H9 (cell line): ENCODE results near the gene IL20RB. TPM values are rescaled to one million over a fixed set of nuclear protein-coding genes. Genes with fewer than 3 reads are reported as not detected.

Source experiments
- DNase-seq: peaks from one replicate; pipeline ENCODE4 v3.0.0-alpha.2; 2017
- H2AFZ ChIP-seq: one replicate; pipeline ENCODE4 v1.6.1; 2013; ENCODE audit warnings: mild to moderate bottlenecking, low read length, control low read depth, moderate library complexity
- H2AK5ac ChIP-seq: 2 replicates; pipeline ENCODE4 v1.6.1; 2013; ENCODE audit warnings: low read length, control low read depth, mixed read lengths; ENCODE audit not compliant: insufficient read length
- H2BK120ac ChIP-seq: one replicate; pipeline ENCODE4 v1.6.1; 2013; ENCODE audit warnings: low read depth, mild to moderate bottlenecking, low read length, control low read depth, inconsistent platforms; ENCODE audit not compliant: poor library complexity, severe bottlenecking
- H2BK12ac ChIP-seq: 2 replicates; pipeline ENCODE4 v1.6.1; 2013; ENCODE audit warnings: low read length, control low read depth, mixed read lengths, low read depth; ENCODE audit not compliant: insufficient read length
- H2BK15ac ChIP-seq: 2 replicates; pipeline ENCODE4 v1.6.1; 2013; ENCODE audit warnings: low read depth, low read length, control low read depth
- H2BK20ac ChIP-seq: one replicate; pipeline ENCODE4 v1.6.1; 2013; ENCODE audit warnings: low read depth, mild to moderate bottlenecking, low read length, control low read depth, inconsistent platforms; ENCODE audit not compliant: poor library complexity, severe bottlenecking
- H2BK5ac ChIP-seq: 2 replicates; pipeline ENCODE4 v1.6.1; 2013; ENCODE audit warnings: low read length, control low read depth, mixed read lengths; ENCODE audit not compliant: insufficient read length
- H3K14ac ChIP-seq: 2 replicates; pipeline ENCODE4 v1.6.1; 2013; ENCODE audit warnings: low read length, control low read depth; ENCODE audit not compliant: insufficient read depth
- H3K18ac ChIP-seq: 2 replicates; pipeline ENCODE4 v1.6.1; 2013; ENCODE audit warnings: low read depth, mild to moderate bottlenecking, mixed read lengths, low read length, control low read depth; ENCODE audit not compliant: insufficient read length
- H3K23ac ChIP-seq: 2 replicates; pipeline ENCODE4 v1.6.1; 2013; ENCODE audit warnings: low read length, control low read depth, mixed read lengths, low read depth; ENCODE audit not compliant: insufficient read length
- H3K23me2 ChIP-seq: 2 replicates; pipeline ENCODE4 v1.6.1; 2013; ENCODE audit warnings: low read depth, mild to moderate bottlenecking, mixed read lengths, low read length, control low read depth; ENCODE audit not compliant: insufficient read length, poor library complexity, severe bottlenecking
- H3K27ac ChIP-seq: 2 replicates; pipeline ENCODE4 v1.5.1; 2013; ENCODE audit warnings: low read length, control low read depth, mixed read lengths, low read depth; ENCODE audit not compliant: insufficient read length
- H3K27me3 ChIP-seq: 2 replicates; pipeline ENCODE4 v1.6.1; 2013; ENCODE audit warnings: low read length, control low read depth, inconsistent platforms; ENCODE audit not compliant: insufficient read depth
- H3K4ac ChIP-seq: 2 replicates; pipeline ENCODE4 v1.6.1; 2013; ENCODE audit warnings: low read depth, mild to moderate bottlenecking, control low read depth, inconsistent platforms, low read length, moderate library complexity
- H3K4me1 ChIP-seq: 2 replicates; pipeline ENCODE4 v1.6.1; 2013; ENCODE audit warnings: low read length, control low read depth, inconsistent platforms; ENCODE audit not compliant: insufficient read depth
- H3K4me2 ChIP-seq: 2 replicates; pipeline ENCODE4 v1.6.1; 2013; ENCODE audit warnings: low read length, control low read depth, mixed read lengths; ENCODE audit not compliant: insufficient read length, insufficient read depth
- H3K56ac ChIP-seq: 2 replicates; pipeline ENCODE4 v1.6.1; 2013; ENCODE audit warnings: low read depth, mild to moderate bottlenecking, mixed read lengths, low read length, control low read depth; ENCODE audit not compliant: insufficient read length
- H3K79me1 ChIP-seq: 2 replicates; pipeline ENCODE4 v1.6.1; 2013; ENCODE audit warnings: low read depth, mild to moderate bottlenecking, moderate library complexity, low read length, control low read depth, inconsistent platforms; ENCODE audit not compliant: insufficient read depth, poor library complexity, severe bottlenecking
- H3K79me2 ChIP-seq: 2 replicates; pipeline ENCODE4 v1.6.1; 2013; ENCODE audit warnings: low read length, control low read depth, inconsistent platforms; ENCODE audit not compliant: insufficient read depth
- H3K9ac ChIP-seq: 2 replicates; pipeline ENCODE4 v1.6.1; 2013; ENCODE audit warnings: low read length, control low read depth, mixed read lengths; ENCODE audit not compliant: insufficient read length; ENCODE audit errors: extremely low read depth
- H3K9me3 ChIP-seq: one replicate; pipeline ENCODE4 v1.6.1; 2013; ENCODE audit warnings: low read depth, low read length, inconsistent platforms; ENCODE audit not compliant: control insufficient read depth
- H3T11ph ChIP-seq: one replicate; pipeline ENCODE4 v1.6.1; 2013; ENCODE audit warnings: mild to moderate bottlenecking, low read length, control low read depth, inconsistent platforms
- H4K20me1 ChIP-seq: one replicate; pipeline ENCODE4 v1.6.1; 2013; ENCODE audit not compliant: control insufficient read depth, insufficient read length, insufficient read depth
- H4K5ac ChIP-seq: 2 replicates; pipeline ENCODE4 v1.6.1; 2013; ENCODE audit warnings: low read depth, mild to moderate bottlenecking, mixed read lengths, low read length, control low read depth; ENCODE audit not compliant: insufficient read length
- H4K8ac ChIP-seq: replicated peaks from 2 replicates; pipeline ENCODE4 v1.6.1; 2013; ENCODE audit warnings: low read length, control low read depth, mixed read lengths, low read depth; ENCODE audit not compliant: insufficient read length
- H4K91ac ChIP-seq: 2 replicates; pipeline ENCODE4 v1.6.1; 2013; ENCODE audit warnings: low read depth, mild to moderate bottlenecking, moderate library complexity, mixed read lengths, low read length, control low read depth; ENCODE audit not compliant: insufficient read length
- H3K27ac Mint-ChIP-seq, 3 experiments: 2 replicates in 2 of 3; 3 replicates in 1 of 3; pipeline ENCODE4 v1.8.0; 2020 to 2021; ENCODE audit warnings: mixed read lengths in 3 of 3, mild to moderate bottlenecking in 1 of 3, moderate library complexity in 1 of 3
- H3K27me3 Mint-ChIP-seq: 2 replicates; pipeline ENCODE4 v1.8.0; 2021; ENCODE audit warnings: low read depth, mild to moderate bottlenecking, moderate library complexity, mixed read lengths
- H3K36me3 Mint-ChIP-seq, 3 experiments: 2 replicates in 2 of 3; 3 replicates in 1 of 3; pipeline ENCODE4 v1.8.0; 2020 to 2021; ENCODE audit warnings: low read depth in 3 of 3, mixed read lengths in 3 of 3; ENCODE audit not compliant: insufficient read depth in 1 of 3
- H3K4me1 Mint-ChIP-seq, 2 experiments: 2 replicates each; pipeline ENCODE4 v1.8.0; 2020; ENCODE audit warnings: mixed read lengths in 2 of 2
- H3K4me3 Mint-ChIP-seq, 2 experiments: 2 replicates in 1 of 2; 3 replicates in 1 of 2; pipeline ENCODE4 v1.8.0; 2020 to 2021; ENCODE audit warnings: mild to moderate bottlenecking in 2 of 2, mixed read lengths in 2 of 2, moderate library complexity in 1 of 2
- H3K9me3 Mint-ChIP-seq, 2 experiments: 2 replicates in 1 of 2; 3 replicates in 1 of 2; pipeline ENCODE4 v1.8.0; 2020; ENCODE audit warnings: mild to moderate bottlenecking in 2 of 2, mixed read lengths in 2 of 2, moderate library complexity in 1 of 2
- CTCF ChIP-seq: fragments of 200-600 bp; sonication (generic); conservative IDR thresholded peaks from 3 replicates; pipeline ENCODE4 v1.8.0; 2021; ENCODE audit warnings: antibody characterized with exemption, mild to moderate bottlenecking
- WGBS: extraction: QIAGEN DNeasy Blood & Tissue Kit; methylation state at CpG from one replicate; pipeline ENCODE4 v1.1.7; 2013; ENCODE audit warnings: missing lambda C conversion rate, low lambda C conversion rate, mixed read lengths; ENCODE audit not compliant: insufficient read length; ENCODE audit errors: extremely low coverage; 5-methylcytosine and 5-hydroxymethylcytosine counted together
- total RNA-seq: library from RNA; stranded (reverse); gene quantifications from 2 replicates; pipeline ENCODE4 v1.2.1, GENCODE V29; 2021

The IL20RB gene
- total RNA-seq, 1 experiment from 2014 or later: 1.5 TPM

- Histone ChIP-seq H3K4me1 (no peaks in the 10 kb centered on the region), H2AK5ac (no peak overlapping the region), H4K91ac (no peak overlapping the region), H2BK12ac (no peak overlapping the region), H3K18ac (no peak overlapping the region), H3K23me2 (no peaks in the 10 kb centered on the region), H3K56ac (no peak overlapping the region), H2BK120ac (no peak overlapping the region), H3T11ph (no peak overlapping the region), H4K5ac (no peak overlapping the region), H3K4me2 (no peak overlapping the region), H3K79me1 (no peaks in the 10 kb centered on the region), H3K9me3 (no peaks in the 10 kb centered on the region), H3K9ac (no peak overlapping the region), H2BK5ac (no peak overlapping the region), H3K23ac (no peak overlapping the region), H3K27ac (no peak overlapping the region), H3K14ac (no peak overlapping the region), H3K79me2 (no peaks in the 10 kb centered on the region), H2AFZ (no peak overlapping the region), H4K20me1 (no peaks in the 10 kb centered on the region), H3K27me3 (no peaks in the 10 kb centered on the region), H4K8ac (no peak overlapping the region), H3K4ac (no peak overlapping the region), H2BK15ac (no peak overlapping the region), H2BK20ac (no peak overlapping the region)
- no peak for TF ChIP-seq CTCF
- no peak overlapping the region for H3K4me3 Mint-ChIP-seq
- H3K9me3 Mint-ChIP-seq: peaks cover 0 to 3% of the 10 kb centered on the region in 2 experiments; a peak in 3 of 5 replicates
- DNase-seq: no peak
- WGBS: no CpG with 5 or more reads among the region's 4 CpGs
- H3K27ac Mint-ChIP-seq: no peak overlapping the region
- H3K27me3 Mint-ChIP-seq: no peaks in the 10 kb centered on the region
- peaks cover 20 to 34% (median 23%) of the 10 kb centered on the region in 3 experiments; a peak in 6 of 7 replicates for H3K36me3 Mint-ChIP-seq
- H3K4me1 Mint-ChIP-seq: no peaks in the 10 kb centered on the region; a peak in 1 of 4 replicates
Measured at GRCh38 chr3:136931606-136932005, 26.2 kb upstream of the IL20RB start.
